Heart left ventricle (tissue), 16 donors: ENCODE results near the gene CD8B2. TPM values are rescaled to one million over a fixed set of nuclear protein-coding genes. Genes with fewer than 3 reads are reported as not detected.
"Not testable (repeated sequence)": the region's sequence is repeated elsewhere in the genome, so short reads cannot be mapped to it uniquely, and the experiment has no call there.

Source experiments
- ATAC-seq, 4 donors: fragments of 200-7000 bp; cut with Tn5 transposase; one replicate each; pipeline ENCODE4 v1.9.1; 2020 to 2022; ENCODE audit warnings: moderate library complexity in 4 of 4, mild to moderate bottlenecking in 3 of 4, moderate number of reproducible peaks in 1 of 4
- DNase-seq, 5 donors: peaks; one replicate each; pipeline ENCODE4 v3.0.0-alpha.2; 2020
- H3K27ac ChIP-seq, 12 donors: fragments of 200-600 bp; sonication (generic) in 4 of 12; one replicate each; pipeline versions ENCODE4 v1.5.0 to v1.8.0; 2016 to 2022; ENCODE audit warnings: mild to moderate bottlenecking in 2 of 12
- H3K27me3 ChIP-seq, 9 donors: fragments of 200-600 bp; sonication (generic) in 2 of 9; one replicate each; pipeline versions ENCODE4 v1.5.1 to v1.8.0; 2016 to 2022; ENCODE audit warnings: mild to moderate bottlenecking in 3 of 9
- H3K36me3 ChIP-seq, 9 donors: fragments of 200-600 bp; sonication (generic) in 2 of 9; one replicate each; pipeline versions ENCODE4 v1.5.0 to v1.8.0; 2018 to 2022; ENCODE audit warnings: mild to moderate bottlenecking in 2 of 9
- H3K4me1 ChIP-seq, 12 donors: fragments of 200-600 bp; sonication (generic) in 4 of 12; one replicate each; pipeline versions ENCODE4 v1.5.0 to v1.8.0; 2016 to 2022; ENCODE audit warnings: mild to moderate bottlenecking in 3 of 12
- H3K4me3 ChIP-seq, 12 donors: fragments of 200-600 bp; sonication (generic) in 4 of 12; one replicate each; pipeline versions ENCODE4 v1.5.0 to v1.8.0; 2017 to 2022; ENCODE audit warnings: mild to moderate bottlenecking in 9 of 12, moderate library complexity in 4 of 12
- H3K9me3 ChIP-seq, 12 donors: fragments of 200-600 bp; sonication (generic) in 4 of 12; one replicate each; pipeline versions ENCODE4 v1.5.0 to v1.8.0; 2016 to 2022; ENCODE audit warnings: mild to moderate bottlenecking in 1 of 12
- CTCF ChIP-seq, 12 donors: fragments of 200-600 bp; sonication (generic) in 4 of 12; IDR thresholded peaks; one replicate each; pipeline versions ENCODE4 v1.5.0 to v1.8.0; 2018 to 2022; ENCODE audit warnings: antibody characterized with exemption in 12 of 12, mild to moderate bottlenecking in 5 of 12
- POLR2A ChIP-seq, 2 donors: fragments of 450-650 bp; IDR thresholded peaks; one replicate each; pipeline ENCODE4 v1.6.1; 2017; ENCODE audit warnings: antibody characterized with exemption in 2 of 2, mild to moderate bottlenecking in 2 of 2, moderate library complexity in 2 of 2
- WGBS, 4 donors: extraction: QIAGEN DNeasy Blood & Tissue Kit in 2 of 4; methylation state at CpG; one replicate each; pipeline versions ENCODE4 v1.1.5 to v1.1.7; 2013 to 2018; 5-methylcytosine and 5-hydroxymethylcytosine counted together
- intact Hi-C, 10 donors: fragments of 100-400 bp; cut with DNase I; formaldehyde crosslinking; loops; one replicate each; pipeline versions ENCODE4 v1.11.1 to v1.14.2; 2022
- polyA plus RNA-seq, 2 donors: library from polyadenylated mRNA; stranded (reverse); fragments of 200-250 nt; gene quantifications; one replicate each; pipeline ENCODE4 v1.2.3, GENCODE V29; 2013
- total RNA-seq, 9 donors: library from RNA; depleted of rRNA in 2 of 9; stranded (reverse); fragments of >200 nt in 2 of 9; fragmentation: NEBNext Ultra II Directional in 3 of 9; extraction: Animal tissue kit (Norgen Biotek cat#: 25700) in 3 of 9; gene quantifications; one replicate each; pipeline versions ENCODE4 v1.1.0 to v1.2.4, GENCODE V29; 2016 to 2023
- donor health status: ischemic (EF 13 %, LVEDD 7.1; RV severe dilation, severe dysfunction).
- donor health status: healthy with polysubstance abuse.
- donor health status: DM: no; HTN: yes; CAD: no.
- donor health status: DM: no; HTN: no; CAD: no.
- donor health status: ischemic (EF 25% LVEDD 6.9; RV normal size, moderate dysfunction).
- donor health status: ischemic (EF 25% LVEDD 5.7; RV mildly dilated, moderate dysfunction).
- donor health status: healthy.
- donor health status: DM: yes; HTN: yes; CAD: no.
- donor health status: ischemic (EF 35%, LVEDD 5.7; RV mildly dilated, moderate dysfunction).
- donor health status: nonischemic (EF 11% LVEDD 7.7; RV severe dilation, severe dysfunction).
- donor health status: DM: yes; HTN: yes; CAD: no.
- donor health status: PGD.
- donor health status: ischemic (EF 29% LVEDD 5.4; RV normal size, mild dysfunction).
- donor health status: nonischemic (EF 23%, LVEDD 6.1; RV moderate dilation, normal function).

CD8B2 gene
- total and polyA plus RNA-seq, 11 donors = 0.21 TPM; not detected in 10

DNA sequence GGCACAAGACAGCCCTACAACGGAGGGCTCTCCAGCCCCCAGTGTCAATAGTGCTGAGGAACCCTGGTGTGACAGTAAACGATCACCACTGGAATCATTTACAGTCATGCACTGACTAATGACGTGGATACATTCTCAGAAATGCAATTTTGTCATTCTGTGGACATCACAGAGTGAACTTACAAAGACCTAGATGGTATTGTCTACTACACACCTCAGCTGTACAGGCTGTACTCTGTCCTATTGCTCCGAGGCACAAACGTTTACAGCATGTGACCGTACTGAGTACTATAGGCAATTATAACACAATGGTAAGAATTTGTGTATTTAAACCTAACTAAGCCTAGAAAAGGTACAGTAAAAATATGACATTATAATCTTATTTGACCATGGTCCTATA is 67.2 kb downstream of the CD8B2 start:
- no peak overlapping the region for H3K27ac ChIP-seq
- TF ChIP-seq CTCF (IDR thresholded peaks at IDR 0.05) (no peak), POLR2A (IDR thresholded peaks at IDR 0.05) (no peak)
- 80 to 87% (median 85%) methylated on average over 6 of the region's 6 CpGs for WGBS, 4 donors
- H3K27me3 ChIP-seq = no peaks in the 10 kb centered on the region
- no peak overlapping the region for H3K4me3 ChIP-seq
- H3K4me1 ChIP-seq = no peaks in the 10 kb centered on the region
- ATAC-seq (no peak), DNase-seq (no peak)
- H3K9me3 ChIP-seq = no peaks in the 10 kb centered on the region
- intact Hi-C loops = no loop called here
- no peaks in the 10 kb centered on the region for H3K36me3 ChIP-seq

- Histone ChIP-seq H3K36me3 (no peaks in the 10 kb centered on the region), H3K9me3 (no peaks in the 10 kb centered on the region), H3K4me1 (no peaks in the 10 kb centered on the region), H3K27me3 (no peaks in the 10 kb centered on the region), H3K27ac (no peak overlapping the region), H3K4me3 (no peak overlapping the region)
- no peak for TF ChIP-seq CTCF (IDR thresholded peaks at IDR 0.05)
- no peak for TF ChIP-seq POLR2A (IDR thresholded peaks at IDR 0.05)
- 0 to 5% (median 0%) methylated on average over 1 of the region's 1 CpG for WGBS, 4 donors
- no peak for ATAC-seq
- no peak for DNase-seq
- intact Hi-C loops = no loop called here
Measured at GRCh38 chr2:106555053-106555452, 67.9 kb downstream of the CD8B2 start.

- not testable (repeated sequence) for ATAC-seq, H3K27ac ChIP-seq
- 87 to 100% (median 91%) methylated on average over 3 of the region's 3 CpGs for WGBS, 4 donors
Measured at GRCh38 chr2:106559786-106560185, 72.6 kb downstream of the CD8B2 start.

DNA sequence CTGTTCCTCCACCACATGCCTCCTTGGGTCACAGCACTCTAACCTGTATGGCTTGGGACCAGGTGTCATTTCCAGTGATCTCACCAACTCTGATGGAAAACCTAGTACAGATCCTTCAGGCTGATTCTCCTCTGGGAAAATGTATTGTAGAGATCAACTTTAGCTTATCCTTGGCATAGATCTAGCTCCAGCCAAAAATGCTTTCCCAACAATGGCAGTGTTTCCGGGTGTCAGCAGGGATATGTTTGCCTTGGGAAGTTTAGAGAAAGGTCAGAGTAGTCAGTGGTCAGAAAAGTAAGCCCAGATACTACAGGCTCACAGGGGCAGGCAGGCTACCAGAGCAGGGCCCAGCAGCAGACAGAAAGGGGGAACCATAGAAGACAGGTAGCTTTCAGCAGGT is 73.6 kb downstream of the CD8B2 start:
- DNase-seq (no peak), ATAC-seq (no peak)
- H3K9me3 ChIP-seq = no peaks in the 10 kb centered on the region
- TF ChIP-seq POLR2A (IDR thresholded peaks at IDR 0.05) (no peak), CTCF (IDR thresholded peaks at IDR 0.05) (no peak)
- H3K27me3 ChIP-seq = no peaks in the 10 kb centered on the region
- H3K4me3 ChIP-seq = no peak overlapping the region
- peaks cover 0 to 22% (median 2%) of the 10 kb centered on the region in 12 donors for H3K4me1 ChIP-seq
- H3K36me3 ChIP-seq = no peaks in the 10 kb centered on the region
- 70 to 100% (median 92%) methylated on average over 1 of the region's 1 CpG for WGBS, 4 donors
- intact Hi-C loops = no loop called here
- H3K27ac ChIP-seq = peak overlapping the region in 1 of 12 donors; percentile 67

More at GRCh38 chr2:106559786-106560185, 72.6 kb downstream of the CD8B2 start:
- H3K36me3 ChIP-seq, intact Hi-C loops, DNase-seq, H3K9me3 ChIP-seq, H3K27me3 ChIP-seq, H3K4me3 ChIP-seq: not testable (repeated sequence)
- H3K4me1 ChIP-seq = peaks cover 0 to 22% (median 1%) of the 10 kb centered on the region in 12 donors

DNA sequence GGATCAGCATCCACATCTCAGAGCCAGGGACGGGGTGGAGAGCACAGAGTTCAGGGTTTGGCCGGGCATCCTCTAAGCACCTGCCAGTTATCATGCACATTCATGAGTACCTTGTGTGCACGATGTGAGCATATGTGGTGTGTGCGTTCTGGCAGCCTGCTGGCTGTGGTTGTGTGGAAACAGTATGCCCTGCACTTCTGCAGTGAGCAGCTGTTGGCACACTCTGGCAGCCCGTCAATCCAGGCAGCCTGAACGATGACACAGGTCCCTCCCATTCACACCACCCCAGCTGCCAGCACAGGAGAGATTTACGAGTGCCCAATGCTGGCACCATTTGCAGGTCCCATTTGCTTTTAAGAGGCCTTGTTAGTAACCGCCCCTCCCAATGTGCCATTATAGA is 74.2 kb downstream of the CD8B2 start:
- H3K9me3 ChIP-seq = no peaks in the 10 kb centered on the region
- TF ChIP-seq POLR2A (IDR thresholded peaks at IDR 0.05) (no peak), CTCF (IDR thresholded peaks at IDR 0.05) (no peak)
- DNase-seq (peak in 3 of 5 donors; percentile 34 to 83 (median 70)), ATAC-seq (peak; percentile 67 to 82 (median 78))
- H3K27ac ChIP-seq = peak overlapping the region in 5 of 12 donors; percentile 3 to 67 (median 37)
- no peaks in the 10 kb centered on the region for H3K27me3 ChIP-seq
- intact Hi-C loops = no loop called here
- no peaks in the 10 kb centered on the region for H3K36me3 ChIP-seq
- no peak overlapping the region for H3K4me3 ChIP-seq
- 48 to 72% (median 60%) methylated on average over 7 to 8 of the region's 8 CpGs for WGBS, 4 donors
- H3K4me1 ChIP-seq = peaks cover 0 to 28% (median 6%) of the 10 kb centered on the region in 12 donors
